Fibroblast of pulmonary artery (primary cell): ENCODE measurements around the gene MRAS.

ENCODE experiments used
- DNase-seq: peaks from one replicate; pipeline ENCODE4 v3.0.0-alpha.2; 2010; ENCODE audit warnings: low read depth
- H3K4me3 ChIP-seq: replicated peaks from 2 replicates; pipeline ENCODE4 v1.5.1; 2011; ENCODE audit warnings: low read depth, mild to moderate bottlenecking, control low read depth, low read length, moderate library complexity
- TF ChIP-seq, protein P1 (sequence below): IDR thresholded peaks from 2 replicates; pipeline ENCODE4 v1.5.1; 2011; ENCODE audit warnings: mild to moderate bottlenecking, control low read depth, low read length, inconsistent platforms; ENCODE audit errors: missing control alignments

Gene MRAS

DNA sequence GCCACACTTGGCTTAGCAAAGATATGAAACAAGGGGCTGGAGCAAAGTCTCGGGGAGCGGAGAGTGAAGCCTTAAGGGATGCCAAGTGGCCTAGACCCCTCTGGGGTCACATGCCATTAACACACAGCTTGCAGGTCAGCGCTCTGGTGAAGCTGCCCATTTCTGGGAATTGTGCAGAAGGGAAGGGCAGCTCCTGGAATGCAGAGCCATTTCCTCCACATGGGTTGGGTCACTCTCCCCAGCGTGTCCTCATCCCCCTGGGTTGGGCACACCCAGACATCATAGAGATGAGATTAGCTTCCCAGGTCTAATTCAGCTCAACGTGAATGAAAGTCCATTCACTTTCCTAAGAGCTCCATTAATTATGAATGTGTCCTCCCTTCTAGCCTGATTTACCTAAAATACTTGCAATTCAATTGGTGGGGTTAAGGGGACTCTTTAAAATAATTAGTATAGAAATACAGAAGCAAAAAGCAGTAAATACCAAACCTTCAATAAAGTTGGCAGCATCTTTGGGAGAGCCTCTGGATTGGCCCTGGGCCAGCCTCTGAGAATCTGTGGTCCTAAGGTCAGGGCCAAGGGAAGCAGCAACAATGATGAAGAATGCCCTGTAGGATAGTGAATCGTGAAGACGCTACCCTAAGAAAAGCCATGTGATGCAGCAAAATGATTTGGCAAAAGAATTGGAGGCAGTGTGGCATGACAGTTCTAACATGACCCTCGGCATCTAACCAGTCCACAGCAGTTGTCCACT lies 17.8 kb downstream of the MRAS start:
- no peak overlapping the region for H3K4me3 ChIP-seq
- TF ChIP-seq, protein P1, sequence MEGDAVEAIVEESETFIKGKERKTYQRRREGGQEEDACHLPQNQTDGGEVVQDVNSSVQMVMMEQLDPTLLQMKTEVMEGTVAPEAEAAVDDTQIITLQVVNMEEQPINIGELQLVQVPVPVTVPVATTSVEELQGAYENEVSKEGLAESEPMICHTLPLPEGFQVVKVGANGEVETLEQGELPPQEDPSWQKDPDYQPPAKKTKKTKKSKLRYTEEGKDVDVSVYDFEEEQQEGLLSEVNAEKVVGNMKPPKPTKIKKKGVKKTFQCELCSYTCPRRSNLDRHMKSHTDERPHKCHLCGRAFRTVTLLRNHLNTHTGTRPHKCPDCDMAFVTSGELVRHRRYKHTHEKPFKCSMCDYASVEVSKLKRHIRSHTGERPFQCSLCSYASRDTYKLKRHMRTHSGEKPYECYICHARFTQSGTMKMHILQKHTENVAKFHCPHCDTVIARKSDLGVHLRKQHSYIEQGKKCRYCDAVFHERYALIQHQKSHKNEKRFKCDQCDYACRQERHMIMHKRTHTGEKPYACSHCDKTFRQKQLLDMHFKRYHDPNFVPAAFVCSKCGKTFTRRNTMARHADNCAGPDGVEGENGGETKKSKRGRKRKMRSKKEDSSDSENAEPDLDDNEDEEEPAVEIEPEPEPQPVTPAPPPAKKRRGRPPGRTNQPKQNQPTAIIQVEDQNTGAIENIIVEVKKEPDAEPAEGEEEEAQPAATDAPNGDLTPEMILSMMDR, result no peak
- DNase-seq, result no peak

DNA sequence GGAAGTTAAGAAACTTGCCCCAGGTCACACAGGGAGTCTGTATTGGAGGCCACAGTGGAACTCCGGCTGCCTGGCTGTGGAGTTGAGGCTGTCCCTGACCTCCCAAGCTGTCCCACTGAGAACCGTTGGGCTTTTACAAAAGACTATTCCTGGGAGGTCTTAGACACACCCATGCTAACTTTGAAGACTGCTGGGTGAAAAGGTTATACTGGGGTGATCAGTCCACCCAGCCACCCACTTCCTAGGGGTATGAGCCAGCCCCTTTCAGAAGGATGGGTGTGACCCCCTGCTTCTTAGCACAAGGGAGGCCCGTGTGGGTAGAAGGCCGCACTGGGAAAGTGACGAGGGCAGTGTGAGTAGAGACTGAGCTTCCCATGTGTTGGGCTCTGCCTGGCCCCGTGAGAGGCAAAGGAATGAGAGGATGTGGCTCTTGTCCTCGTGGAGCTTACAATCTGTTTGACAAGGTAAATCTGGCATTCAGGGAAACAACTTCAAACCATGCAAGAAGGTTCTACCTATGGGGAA lies 19.0 kb downstream of the MRAS start:
- TF ChIP-seq, protein P1, result no peak
- no peak for DNase-seq
- no peak overlapping the region for H3K4me3 ChIP-seq

DNA sequence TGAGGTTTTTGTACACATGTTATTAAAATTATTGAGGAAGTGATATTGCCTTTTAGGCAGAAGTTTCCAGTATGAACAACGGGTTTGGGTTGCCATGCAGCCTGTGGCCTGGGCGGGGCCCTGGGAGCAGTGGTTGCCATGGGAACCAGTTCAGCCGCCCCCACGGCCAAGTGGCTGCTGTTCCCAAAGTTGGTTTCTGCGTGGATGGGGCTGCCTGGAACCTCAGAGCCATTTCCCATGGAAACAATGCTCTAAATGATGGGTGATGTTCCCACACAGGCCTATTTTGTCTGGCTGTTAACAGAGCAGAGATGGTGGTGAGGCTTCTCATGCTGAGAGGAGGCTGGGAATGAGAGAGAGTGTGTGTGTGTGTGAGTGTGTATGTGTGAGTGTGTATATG lies 19.5 kb downstream of the MRAS start:
- TF ChIP-seq, protein P1, result no peak
- DNase-seq, result peak; percentile 26

DNA sequence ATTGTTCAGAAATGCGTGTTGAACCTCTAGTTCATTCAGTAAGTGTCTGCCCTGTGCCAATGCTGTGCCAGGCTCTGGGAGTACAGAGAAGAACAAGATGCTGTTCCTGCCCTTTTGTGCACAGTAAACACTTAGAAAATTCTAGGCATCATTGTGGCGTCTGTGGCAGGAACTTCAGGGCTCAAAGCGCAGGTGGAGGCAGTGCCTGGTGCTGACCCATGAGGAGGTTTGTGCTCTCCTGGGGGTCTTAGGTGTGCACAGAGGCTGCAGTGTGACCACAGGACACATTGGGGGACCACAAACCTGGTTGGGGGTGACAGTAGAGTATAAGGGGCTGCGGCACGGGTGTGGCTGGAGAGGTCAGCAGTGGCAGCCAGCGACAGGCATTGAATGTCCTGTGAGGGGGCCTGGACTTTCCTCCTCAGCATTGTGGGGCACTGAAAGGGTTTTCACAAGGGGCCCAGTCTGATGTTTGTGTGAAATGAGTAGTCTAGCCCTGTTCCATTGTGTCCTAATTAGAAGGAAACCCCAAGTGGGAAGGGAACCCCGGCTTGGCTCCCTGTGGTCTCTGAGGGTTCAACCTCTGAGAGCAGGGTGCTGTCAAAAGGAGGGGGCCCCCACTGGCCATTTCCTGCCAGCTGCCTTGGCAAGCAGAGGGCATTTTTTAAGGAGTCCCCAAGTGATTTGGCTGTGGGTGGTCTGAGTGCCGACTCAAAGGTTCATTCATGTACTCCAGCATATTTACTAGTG lies 20.9 kb downstream of the MRAS start:
- H3K4me3 ChIP-seq, result no peak overlapping the region
- no peak for DNase-seq
- TF ChIP-seq, protein P1, result no peak

More for the DNA sequence above, 19.5 kb downstream of the MRAS start:
- no peak overlapping the region for H3K4me3 ChIP-seq

DNA sequence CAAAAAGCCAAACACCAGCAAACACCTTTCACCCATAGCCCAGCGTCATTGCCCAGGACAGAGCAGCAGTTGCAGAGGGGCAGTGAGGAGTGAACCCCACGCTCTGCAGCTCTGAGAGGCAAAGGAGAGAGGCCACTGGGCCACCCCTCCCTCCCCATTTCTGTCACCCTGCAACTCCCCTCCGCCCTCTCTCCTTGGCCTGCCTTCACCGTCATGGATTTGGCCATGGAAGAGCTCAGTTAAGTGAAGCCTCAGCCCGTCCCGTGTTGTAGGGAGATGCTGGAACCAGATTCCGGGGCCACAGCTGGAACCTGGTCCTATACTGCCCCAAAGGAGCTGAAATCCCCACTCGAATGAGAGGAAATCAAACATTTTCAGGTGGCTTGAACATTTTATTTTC lies 21.9 kb downstream of the MRAS start:
- no peak for DNase-seq
- no peak overlapping the region for H3K4me3 ChIP-seq
- TF ChIP-seq, protein P1, result no peak

DNA sequence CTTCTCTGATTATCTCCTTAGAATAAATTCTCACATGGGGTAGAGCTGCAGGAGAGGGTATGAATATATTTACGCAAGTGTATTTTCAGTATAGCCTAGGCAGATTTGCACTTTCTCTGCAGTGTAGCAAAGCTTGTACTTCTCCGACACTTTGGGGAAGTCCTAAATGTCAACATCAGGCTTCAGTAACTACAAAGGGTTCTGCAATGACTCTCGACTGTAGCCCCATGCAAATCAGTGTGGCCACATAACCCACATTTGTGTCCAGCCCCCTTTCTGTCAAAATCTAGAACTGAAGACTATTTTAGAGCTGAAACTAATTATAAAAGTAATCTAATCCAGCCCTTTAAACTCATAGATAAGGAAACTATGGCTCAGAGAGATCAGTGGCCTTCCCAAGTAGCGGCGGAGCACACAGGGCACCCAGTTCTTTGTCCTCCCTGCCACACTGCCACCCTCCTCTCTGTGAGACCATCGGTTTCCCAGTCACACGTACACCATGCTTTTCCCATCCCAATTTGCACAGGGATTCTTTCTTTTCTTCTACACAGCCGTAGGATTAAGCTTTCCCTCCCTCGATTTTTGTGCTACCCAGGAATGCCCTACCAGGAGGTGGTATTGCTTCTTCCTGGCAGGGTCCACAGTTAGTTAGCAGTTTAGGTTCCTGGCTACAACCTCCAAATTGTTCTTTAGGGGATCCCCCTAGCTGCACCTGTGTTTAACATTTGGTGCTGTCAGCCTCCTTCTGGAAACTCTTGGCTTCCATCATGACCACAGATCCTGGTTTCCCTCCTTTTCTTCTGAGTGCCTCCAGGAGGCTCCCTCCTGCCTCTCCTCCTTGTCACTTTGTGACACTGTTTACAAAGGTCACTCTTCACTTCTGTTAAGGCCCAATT lies 22.9 kb downstream of the MRAS start:
- H3K4me3 ChIP-seq, result no peak overlapping the region
- TF ChIP-seq, protein P1, result no peak
- DNase-seq, result no peak
